ENCODE data around the gene ARHGAP22.
"Not testable (repeated sequence)": the region's sequence is repeated elsewhere in the genome, so short reads cannot be mapped to it uniquely, and the experiment has no call there.

Gene ARHGAP22, protein sequence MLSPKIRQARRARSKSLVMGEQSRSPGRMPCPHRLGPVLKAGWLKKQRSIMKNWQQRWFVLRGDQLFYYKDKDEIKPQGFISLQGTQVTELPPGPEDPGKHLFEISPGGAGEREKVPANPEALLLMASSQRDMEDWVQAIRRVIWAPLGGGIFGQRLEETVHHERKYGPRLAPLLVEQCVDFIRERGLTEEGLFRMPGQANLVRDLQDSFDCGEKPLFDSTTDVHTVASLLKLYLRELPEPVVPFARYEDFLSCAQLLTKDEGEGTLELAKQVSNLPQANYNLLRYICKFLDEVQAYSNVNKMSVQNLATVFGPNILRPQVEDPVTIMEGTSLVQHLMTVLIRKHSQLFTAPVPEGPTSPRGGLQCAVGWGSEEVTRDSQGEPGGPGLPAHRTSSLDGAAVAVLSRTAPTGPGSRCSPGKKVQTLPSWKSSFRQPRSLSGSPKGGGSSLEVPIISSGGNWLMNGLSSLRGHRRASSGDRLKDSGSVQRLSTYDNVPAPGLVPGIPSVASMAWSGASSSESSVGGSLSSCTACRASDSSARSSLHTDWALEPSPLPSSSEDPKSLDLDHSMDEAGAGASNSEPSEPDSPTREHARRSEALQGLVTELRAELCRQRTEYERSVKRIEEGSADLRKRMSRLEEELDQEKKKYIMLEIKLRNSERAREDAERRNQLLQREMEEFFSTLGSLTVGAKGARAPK

DNA sequence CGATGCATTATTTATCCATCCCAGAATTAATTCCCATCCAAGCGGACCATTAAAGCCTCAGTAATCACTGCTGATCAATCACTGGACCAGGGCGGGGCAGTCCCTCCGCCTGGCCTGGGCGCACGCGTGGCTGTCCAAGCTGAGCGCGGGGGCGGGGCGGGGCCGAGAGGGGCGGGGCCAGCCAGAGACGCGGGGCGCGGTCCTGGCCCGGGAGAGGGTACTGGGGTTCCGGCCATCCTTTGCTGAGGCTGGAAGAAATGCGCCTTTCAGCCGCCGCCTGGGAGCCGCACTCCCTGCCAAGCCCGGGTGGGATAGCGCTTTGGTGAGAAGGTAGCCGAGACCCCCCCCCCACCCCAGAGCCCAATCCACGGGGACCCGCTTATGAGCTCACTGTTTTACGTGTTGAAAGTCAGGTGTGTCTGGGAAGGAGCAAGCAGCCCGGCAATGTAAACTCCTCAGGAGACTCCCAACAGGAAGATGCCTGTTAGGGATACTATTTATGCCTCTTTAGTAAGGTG, at the start of gene ARHGAP22:
Gene ARHGAP22 (minus strand): TSS at position 83 of the 518 bp plus-strand sequence. CDS start 277 bp downstream, outside the sequence.
- DNase-seq = no peak

DNA sequence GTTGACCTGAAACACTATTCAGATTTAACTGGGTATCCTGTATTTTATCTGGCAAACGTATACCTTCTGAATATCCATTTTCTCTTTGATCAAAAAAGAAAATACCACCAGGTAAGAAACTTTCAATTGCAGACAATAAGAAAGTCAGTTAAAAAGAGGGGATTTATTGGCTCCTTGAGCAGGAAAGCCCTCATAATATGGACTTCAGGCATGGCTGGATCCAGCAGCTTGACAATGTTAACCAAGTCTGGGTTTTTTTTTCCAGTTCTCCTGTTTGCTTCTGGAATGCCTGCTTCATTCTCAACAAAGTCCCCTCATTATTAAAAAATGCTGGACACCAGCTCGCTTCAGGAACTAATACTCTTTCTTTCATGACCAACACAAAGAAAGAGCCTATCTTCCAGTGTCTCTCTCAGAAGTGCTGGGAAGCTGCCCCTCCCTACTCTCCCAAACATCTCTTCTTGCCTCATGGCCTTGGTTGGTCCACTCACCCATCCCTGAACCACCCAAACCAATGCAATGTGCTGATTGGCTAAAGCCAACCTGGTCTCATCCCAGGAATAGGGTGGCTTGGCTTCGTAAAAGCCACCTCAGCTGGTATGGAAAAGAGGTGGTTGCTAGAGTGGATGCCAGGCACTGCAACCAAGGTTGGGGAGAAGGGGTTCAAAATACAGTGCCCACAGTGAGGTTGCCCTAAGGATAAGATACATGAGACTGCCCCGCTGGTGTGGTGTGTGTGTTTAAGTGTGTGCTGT, 49.2 kb upstream of the ARHGAP22 start:
- DNase-seq = no peak

DNA sequence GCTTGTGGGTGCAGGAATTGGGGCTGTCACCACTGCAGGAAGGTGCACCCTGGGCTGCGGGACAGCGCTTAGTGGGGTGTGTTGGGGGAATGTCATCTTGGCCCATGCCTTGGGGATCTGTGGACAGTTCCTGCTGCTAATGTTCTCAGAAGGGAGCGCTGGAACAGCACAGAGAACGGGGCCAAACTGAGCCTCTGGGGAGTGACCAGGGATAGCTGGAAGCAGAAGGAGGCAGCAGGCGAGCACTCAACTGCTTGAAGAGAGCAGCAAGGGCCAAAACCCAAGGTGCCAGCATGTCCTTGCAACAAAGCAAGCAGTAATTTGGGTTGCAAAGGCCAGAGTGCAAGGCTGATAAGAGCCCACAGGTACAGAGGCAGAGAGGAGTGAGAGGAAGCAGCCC, 48.5 kb upstream of the ARHGAP22 start:
- no peak for DNase-seq

DNA sequence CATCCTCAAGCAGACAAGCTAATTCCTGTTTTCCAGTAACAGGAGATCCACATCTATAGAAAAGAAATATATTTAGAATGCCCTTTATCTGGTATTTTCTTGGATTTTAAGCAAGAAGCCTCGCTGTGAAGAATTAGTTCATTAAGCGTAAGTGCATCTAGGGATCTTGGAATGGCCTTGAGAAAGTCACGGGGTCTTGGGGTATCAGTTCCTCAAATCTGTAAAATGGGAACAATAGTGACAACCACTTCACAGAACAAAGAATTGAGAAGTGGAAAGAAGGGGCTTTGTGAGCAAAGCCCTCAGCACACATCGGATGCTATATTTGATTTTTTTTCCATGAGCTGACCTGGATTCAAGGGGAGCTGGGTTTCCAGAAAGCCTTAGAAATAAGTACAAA, 47.5 kb upstream of the ARHGAP22 start:
- no peak for DNase-seq

DNA sequence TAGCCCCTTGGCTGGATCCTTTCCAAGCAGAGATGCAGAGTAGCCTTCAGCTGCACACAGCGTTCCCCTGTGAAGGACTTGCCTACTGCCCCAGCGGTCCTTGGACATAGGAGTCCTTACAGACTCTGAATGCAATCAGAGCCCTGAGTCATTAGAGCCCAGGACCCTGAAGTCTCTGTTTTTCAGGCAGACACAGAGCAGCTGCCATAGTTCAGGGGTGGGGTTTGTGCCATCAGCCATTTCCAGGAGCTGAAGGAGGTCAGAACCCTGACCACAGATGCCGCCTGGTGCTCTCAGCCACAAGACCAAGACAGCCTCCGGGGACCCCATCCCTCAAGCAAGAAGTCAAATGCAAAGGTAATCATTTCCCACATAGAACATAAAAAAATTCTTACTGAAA, 47.0 kb upstream of the ARHGAP22 start:
- DNase-seq = no peak

DNA sequence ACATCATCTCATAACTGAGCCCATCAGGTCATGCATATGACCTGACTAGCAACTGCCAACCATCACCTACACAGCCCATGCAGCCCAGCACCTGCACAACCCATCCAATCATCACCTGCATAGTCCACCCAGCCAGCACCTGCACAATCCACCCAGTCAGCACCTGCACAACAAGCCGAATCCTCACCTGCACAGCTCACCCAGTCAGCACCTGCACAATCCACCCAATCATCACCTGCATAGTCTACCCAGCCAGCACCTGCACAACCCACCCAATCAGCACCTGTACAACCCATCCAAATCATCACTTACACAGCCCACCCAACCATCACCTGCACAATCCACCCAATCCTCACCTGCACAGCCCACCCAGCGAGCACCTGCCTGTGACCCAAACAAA, 46.4 kb upstream of the ARHGAP22 start:
- DNase-seq = no peak

DNA sequence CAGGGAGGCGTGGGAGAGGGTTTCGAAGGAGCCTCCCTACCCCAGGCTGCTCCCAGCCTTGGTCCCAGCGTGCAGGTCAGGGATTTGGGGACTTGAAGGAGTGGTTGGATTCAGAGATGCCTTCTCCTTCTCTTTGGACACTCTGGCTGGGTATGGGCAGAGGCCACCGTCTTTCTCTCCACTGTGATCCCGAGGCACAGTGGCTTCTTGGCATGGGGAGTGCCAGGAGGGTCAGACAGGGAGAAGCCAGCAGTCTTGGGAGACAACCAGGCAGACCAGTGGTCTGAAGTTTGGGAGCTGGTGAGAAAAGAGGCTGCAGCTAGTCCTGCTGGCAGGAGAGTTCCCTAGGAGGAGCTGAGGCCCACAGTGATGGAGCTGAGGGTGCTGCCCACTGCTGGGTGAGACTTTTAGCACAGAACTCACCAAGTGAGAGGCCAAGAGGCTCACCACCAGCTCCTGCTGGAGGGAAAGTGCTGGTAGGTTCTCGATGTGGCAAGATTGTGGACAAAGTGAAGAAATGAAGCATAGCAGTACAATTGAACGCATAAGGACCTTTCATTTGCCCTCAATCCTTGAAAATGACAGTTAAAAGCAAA, 44.6 kb upstream of the ARHGAP22 start:
- DNase-seq = no peak

DNA sequence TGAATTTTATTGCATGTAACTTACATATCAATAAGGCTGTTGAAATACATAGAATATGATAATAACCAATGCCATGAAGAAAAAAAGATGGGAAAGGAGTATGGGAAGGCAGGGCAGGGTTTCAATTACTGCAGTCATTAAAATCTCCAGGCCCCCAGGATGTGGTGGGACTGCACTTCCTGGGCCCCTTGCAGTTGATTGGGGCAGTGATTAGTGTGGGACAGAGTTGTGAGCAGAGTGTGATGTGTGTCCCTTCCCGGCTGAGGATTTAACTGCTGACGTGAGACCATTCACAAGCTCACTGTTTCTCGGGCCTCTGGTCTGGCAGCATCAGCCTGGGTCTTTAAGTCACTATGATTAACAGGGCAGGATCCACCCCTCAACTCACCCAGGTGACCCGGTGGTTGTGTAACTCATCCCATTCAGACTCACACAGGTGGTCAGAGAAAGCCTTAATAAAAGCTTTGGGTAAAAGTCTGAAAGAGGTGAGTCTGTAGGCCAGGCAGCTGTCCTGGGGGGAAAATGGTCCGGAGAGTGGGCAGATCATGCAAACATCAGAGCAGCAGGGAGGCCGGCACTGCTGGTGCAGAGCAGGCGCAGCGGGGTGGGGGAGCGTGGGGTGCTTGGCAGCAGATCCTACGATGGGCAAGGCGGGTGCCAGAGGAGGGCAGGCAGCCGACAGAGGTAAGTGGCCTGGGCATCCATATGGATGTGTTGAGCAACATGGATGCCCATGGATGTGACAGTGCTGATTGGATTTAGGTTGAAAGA, 43.5 kb upstream of the ARHGAP22 start:
- DNase-seq = no peak

DNA sequence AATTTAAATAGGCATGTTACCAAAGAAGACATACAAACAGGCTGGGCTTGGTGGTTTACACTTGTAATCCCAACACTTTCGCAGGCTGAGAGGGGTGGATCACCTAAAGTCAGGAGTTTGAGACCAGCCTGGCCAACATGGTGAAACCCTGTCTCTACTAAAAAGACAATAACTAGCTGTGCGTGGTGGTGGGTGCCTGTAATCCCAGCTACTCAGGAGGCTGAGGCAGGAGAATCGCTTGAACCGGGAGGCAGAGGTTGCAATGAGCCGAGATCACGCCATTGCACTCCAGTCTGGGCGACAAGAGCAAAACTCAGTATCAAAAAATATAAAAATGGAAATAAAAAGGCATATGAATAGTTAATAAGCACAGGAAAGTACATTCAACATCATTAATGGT, 42.2 kb upstream of the ARHGAP22 start:
- not testable (repeated sequence) for DNase-seq

DNA sequence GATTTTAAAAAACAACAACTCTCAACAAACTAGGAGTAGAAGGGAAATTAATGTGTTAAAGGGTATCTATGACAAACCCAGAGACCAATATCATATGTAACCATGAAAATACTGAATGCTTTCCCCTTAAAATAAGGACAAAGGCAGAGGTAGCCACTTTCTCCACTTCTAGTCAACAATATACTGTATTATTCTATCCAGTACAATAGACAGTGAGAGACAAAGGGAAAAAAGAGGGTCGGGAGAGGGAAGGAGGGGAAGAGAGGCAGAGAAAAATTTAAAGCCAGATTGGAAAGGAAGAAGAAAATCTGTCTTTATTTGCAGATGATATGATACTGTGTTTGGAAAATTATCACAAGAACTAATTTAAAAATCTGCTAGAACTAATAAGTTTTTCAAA, 40.7 kb upstream of the ARHGAP22 start:
- no peak for DNase-seq

DNA sequence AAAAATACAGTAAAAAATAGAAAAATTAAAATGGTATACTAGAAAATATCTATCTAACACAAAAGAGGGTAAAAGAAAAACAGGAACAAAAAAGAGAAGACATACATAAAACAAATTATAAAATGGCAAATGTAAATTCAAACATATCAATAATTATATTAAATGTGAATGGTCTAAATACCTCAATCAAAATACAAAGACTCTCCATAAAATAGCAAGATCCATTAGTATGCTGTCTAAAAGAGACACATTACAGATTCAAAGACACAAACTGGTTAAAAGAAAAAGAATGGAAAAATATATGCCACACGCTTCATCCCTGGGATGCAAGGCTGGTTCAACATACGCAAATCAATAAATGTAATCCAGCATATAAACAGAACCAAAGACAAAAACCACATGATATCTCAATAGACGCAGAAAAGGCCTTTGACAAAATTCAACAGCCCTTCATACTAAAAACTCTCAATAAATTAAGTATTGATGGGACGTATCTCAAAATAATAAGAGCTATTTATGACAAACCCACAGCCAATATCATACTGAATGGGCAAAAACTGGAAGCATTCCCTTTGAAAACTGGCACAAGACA, 36.3 kb upstream of the ARHGAP22 start:
- not testable (repeated sequence) for DNase-seq

DNA sequence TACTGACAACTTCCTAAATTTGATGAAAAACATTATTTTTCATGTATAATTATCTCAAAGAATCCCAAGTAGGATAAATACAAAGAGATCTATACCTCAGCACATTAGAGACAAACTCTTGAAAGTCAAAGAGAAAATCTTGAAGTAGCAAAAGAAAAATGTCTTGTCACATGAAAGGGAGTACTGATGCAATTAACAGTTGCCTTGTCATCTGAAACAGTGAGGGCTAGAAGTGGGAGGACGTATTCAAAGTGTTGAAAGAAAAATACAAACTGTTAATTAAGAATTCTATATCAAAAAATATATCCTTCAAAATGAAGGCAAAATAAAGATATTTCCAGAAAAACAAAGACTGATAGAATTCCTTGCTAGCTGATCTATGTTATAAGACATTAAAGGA, 35.5 kb upstream of the ARHGAP22 start:
- DNase-seq = no peak

DNA sequence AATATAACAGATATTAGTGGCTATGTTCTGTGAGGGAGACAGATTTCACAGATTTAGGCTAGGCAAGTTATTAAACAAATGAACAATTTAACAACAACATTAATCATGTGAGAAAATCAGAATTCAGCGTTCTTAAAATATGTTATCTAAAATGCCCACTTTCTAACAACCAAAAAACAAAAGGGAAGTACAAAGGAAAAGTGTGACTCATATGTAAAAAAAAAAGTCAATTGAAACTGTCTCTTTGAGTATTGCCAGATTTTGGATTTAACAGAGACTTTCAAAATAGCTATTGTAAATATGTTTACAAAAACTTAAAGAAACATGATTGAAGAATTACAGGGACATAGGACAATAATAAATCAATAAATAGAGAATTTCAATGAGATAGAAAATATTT, 34.8 kb upstream of the ARHGAP22 start:
- no peak for DNase-seq

DNA sequence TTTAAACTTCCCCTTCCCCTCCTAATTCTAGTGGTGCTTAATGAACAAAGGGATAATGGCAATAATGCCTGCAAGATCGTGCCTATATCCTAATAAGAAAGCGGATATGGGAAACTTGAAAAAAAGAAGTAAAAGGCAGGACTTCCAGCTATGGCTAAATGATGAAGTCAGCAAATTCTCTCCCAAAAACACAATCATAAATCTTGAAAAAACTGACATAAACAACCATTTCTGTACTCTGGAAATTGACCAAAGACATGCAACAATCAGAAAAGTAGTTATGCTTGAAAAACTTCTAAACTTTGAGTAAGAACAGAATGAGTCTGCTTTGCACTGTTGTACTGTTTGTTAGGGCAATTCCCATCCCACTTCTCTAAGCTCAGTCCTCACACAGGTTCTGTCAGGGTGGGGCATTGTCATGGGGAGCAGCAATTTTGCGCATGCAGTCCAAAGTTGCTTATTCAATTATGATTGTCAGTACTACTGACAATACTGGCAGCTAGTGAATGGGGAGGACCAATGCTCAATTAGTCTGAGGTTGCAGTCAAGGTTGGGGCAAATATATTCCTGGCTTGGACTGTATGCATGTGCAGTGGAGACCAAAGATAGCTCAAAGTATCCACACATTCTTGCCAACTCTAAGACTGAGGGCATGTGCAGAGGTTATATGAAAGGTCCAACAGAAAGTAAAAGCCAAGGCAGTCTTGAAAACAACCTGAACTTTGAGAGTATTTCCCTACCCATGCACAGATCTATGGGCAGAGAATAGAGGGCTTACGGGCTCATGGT, 34.1 kb upstream of the ARHGAP22 start:
- DNase-seq = no peak

DNA sequence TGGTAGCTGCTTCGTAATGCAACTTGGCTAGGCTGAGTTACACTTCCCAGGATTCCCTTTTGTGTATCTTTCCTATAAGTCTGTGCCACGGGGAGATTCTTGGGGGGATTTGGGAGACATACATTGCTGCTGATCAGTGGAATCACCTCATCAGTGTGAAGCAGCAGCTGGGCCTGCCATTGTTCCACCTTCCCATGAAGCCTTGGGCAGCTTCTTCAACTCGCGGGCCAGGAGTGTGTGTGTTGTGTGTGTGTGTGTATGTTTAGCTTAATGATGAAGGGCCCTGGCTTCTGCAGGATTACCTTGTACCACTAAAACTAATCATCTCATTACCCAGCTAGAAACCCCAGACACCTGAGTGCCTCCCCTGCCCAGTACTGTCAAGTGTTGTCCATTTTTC, 33.3 kb upstream of the ARHGAP22 start:
- no peak for DNase-seq

DNA sequence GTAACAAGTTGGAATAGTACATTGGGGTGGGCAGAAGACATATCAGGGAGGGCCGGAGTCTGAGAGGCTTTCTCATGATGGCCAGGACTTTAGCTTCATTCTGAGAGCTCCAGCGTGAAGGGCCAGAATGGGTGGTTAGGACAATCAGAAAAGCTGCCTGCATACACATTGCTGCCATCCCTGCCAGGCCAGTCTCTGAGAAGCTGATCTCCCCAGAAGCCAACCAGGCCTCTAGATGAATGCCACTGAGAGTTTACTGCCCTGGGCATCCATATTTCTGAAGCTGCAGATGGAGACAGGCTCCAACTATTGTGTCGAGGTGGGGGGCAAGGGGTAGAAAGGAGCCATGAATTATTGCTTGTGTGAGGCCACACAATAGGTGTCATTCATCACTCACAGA, 32.0 kb upstream of the ARHGAP22 start:
- DNase-seq = no peak

DNA sequence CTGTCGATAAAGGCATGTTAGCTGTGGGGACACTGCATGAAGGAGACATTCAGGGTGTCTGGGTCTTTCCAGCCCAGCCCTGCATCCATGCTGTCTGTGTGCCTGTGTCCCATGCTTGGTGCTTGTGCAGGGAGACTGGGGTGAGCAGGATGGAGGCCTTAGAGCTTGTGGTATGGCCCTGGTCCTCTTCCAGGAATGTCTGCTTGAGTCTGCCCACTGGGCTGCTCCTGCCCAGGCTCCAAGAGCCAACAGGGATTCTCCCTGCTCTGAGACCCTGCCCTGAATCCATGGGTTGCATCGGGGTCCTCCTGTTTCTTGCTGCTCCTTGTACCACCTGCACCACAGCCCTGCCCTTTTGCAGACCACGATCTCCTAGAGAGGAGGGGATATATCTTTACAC, 31.4 kb upstream of the ARHGAP22 start:
- DNase-seq = no peak

DNA sequence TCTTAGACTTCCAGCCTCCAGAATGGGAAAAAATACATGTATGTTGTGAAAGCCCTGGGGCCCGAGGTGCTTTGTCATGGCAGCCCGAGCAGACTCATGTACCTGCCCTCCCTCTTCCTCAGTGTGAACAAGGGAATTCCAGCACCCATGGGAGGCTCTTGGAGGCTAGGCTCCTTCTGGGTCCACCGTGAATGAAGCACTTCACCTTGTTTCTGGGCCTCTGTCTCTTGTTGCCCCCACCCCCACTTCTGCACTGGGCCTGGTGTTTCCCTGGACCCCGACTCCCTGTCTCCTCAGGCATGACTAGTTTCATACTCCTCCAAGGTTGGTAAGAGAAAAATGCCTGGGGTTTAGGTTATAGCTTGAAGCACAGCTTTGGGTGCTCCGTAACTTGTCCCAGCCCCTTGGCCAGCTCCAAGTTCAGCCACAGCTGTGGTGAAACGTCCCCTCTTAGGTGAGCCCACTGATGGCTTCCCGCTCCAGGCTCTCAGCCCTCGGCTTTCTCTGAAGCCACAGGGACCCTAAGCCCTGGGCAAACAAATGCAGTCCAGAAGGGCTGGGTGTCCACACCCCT, 30.2 kb upstream of the ARHGAP22 start:
- no peak for DNase-seq

DNA sequence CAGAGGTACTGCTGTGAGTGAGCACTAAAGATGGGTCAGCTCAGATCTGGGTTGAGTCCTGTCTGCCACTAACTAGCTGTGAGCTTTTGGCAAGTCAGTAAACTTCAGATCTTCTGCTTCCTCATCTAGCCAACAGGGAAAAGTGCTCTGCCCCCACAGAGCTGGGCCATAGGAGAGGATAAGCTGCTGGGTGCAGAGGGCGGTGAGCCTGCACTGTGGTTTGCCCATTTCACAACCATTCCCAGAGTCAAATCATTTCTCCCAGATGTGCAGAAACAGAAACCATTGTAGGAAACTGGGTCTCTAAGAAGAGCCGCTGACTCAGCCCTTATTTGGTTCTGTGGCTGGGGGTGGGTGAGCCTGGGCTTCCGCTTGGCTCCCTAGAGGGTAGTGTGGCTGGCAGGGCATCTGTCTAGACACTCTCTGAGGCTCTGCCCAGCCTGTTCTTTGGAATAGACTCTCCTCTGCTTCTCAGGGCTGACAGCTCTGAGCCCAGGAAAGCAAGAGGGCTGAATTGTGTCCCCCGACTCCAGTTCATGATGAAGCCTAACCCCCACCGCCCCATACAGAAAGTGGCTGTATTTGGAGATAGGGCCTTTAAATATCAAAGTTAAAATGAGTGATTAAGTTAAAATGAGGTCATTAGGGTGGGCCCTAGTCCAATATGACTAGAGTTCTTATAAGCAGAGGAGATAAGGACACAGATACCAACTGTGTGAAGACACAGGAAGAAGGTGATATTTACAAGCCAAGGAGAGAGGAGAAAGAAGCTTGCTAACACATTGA, 29.5 kb upstream of the ARHGAP22 start:
- no peak for DNase-seq

Measured in NCI-H2081 treated with DMSO at 0.1 percent for 48 hours (cell line).